ENCODE data around the gene SIDT2.
"Not testable (repeated sequence)": the region's sequence is repeated elsewhere in the genome, so short reads cannot be mapped to it uniquely, and the experiment has no call there.

Gene SIDT2

DNA sequence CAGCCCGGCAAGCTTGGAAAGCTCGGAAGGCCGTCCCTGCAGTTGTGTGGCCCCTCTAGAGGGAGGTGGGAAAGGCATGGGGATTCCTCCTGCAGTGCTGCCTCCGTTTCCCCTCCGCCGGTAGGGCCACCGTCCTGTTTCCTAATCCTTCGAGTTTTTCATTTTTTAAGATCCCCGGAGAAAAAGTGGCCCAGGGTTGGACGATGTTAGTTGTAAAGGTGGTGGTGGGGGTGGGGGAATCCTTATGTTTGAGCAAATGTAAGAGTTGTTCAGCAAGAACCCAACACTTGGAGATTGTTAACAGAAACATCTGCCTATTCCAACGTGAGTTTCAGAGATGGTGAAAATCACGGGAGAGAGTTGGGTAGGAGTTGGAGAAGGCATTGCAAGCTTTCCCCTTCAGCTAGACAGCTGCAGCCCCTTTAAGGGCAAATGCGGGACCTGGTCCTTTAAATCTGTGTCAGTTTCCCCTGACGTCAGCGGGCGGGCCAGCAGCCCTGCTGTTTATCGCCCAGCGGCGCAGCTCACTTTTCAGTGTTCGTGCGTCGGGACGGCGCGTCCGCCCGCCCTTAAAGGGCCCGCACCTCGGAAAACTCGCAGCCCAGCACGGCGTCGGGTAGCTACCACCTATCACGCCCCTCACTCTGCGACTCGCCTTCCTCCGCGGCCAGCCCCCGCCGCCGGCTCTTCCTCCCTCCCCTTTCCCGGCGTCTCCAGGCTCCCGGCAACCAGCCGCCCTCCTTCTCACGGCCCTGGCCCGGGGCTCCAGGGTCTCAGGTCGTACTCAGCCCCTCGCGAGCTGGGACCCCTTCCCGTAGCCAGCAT is at the start of gene SIDT2:
Gene SIDT2 (plus strand): TSS at position 534 of the 825 bp plus-strand sequence. CDS start 521 bp downstream, outside the sequence.
- TF ChIP-seq CTCF (conservative IDR thresholded peaks at IDR 0.05; ENCODE audit: low read depth, low read length), result no peak
- DNase-seq (ENCODE audit: low read depth), result peak; percentile 73
- H3K4me3 ChIP-seq (ENCODE audit: low read length), result peak within 1 kb of the TSS; percentile 77

DNA sequence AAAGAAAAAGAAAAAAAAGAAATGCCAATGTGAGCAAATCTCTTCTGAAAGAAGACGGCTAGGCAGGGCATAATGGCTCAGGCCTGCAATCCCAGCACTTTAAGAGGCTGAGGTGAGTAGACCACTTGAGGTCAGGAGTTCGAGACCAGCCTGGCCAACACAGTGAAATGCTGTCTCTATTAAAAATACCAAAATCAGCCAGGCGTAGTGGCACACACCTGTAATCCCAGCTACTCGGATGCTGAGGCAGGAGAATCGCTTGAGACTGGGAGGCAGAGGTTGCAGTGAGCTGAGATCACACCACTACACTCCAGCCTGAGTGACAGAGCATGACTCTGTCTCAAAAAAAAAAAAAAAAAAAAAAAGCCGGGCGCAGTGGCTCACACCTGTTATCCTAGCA is 48.1 kb upstream of the SIDT2 start:
- DNase-seq (ENCODE audit: low read depth); H3K4me3 ChIP-seq (ENCODE audit: low read length): not testable (repeated sequence)

DNA sequence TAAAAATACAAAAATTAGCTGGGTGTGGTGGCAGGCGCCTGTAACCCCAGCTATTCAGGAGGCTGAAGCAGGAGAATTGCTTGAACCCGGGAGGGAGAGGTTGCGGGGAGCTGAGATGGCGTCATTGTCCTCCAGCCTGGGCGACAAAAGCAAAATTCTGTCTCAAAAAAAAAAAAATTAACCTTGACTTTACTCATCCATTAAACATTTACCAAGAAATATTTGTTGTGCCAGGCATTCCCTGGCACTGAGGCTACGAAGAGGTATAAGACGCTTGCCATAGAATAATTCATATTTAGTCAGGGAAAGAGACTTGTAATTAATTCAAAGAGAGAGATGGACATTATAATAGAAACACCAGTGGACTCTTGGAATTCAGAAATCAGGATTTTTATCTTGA is 47.7 kb upstream of the SIDT2 start:
- no peak overlapping the region for H3K4me3 ChIP-seq (ENCODE audit: low read length)
- DNase-seq (ENCODE audit: low read depth), result no peak
- no peak for TF ChIP-seq CTCF (conservative IDR thresholded peaks at IDR 0.05; ENCODE audit: low read depth, low read length)

GRCh38 chr11:117134431-117134830 is 44.1 kb upstream of the SIDT2 start:
- no peak for DNase-seq (ENCODE audit: low read depth)
- H3K4me3 ChIP-seq (ENCODE audit: low read length), result no peak overlapping the region
- no peak for TF ChIP-seq CTCF (conservative IDR thresholded peaks at IDR 0.05; ENCODE audit: low read depth, low read length)

- H3K4me3 ChIP-seq (ENCODE audit: low read length); DNase-seq (ENCODE audit: low read depth): not testable (repeated sequence)
These were observed 43.6 kb upstream of the SIDT2 start for GRCh38 chr11:117134979-117135378.

- not testable (repeated sequence) for H3K4me3 ChIP-seq (ENCODE audit: low read length); DNase-seq (ENCODE audit: low read depth)
These were observed 41.1 kb upstream of the SIDT2 start for GRCh38 chr11:117137223-117138086.

- no peak for DNase-seq (ENCODE audit: low read depth)
- no peak for TF ChIP-seq CTCF (conservative IDR thresholded peaks at IDR 0.05; ENCODE audit: low read depth, low read length)
- H3K4me3 ChIP-seq (ENCODE audit: low read length), result peak overlapping the region; percentile 67
These were observed 35.2 kb upstream of the SIDT2 start for GRCh38 chr11:117143390-117143789.

- peak; percentile 62 for DNase-seq (ENCODE audit: low read depth)
- H3K4me3 ChIP-seq (ENCODE audit: low read length), result peak within 1 kb of the TSS; percentile 67
- no peak for TF ChIP-seq CTCF (conservative IDR thresholded peaks at IDR 0.05; ENCODE audit: low read depth, low read length)
These were observed 34.6 kb upstream of the SIDT2 start, which contains the start of gene PAFAH1B2 for GRCh38 chr11:117143871-117144476. TSS of gene PAFAH1B2 (plus strand) at chr11:117144287. CDS start at chr11:117152448, 8,161 bp downstream.
